Activated CD4-positive, alpha-beta T cell treated with anti-CD3 and anti-CD28 coated beads for 48 hours (primary cell): Measurements from ENCODE around the gene PALLD.

Experiments used
- DNase-seq: peaks from one replicate; pipeline ENCODE4 v3.0.0-alpha.2; 2020

Gene PALLD

DNA sequence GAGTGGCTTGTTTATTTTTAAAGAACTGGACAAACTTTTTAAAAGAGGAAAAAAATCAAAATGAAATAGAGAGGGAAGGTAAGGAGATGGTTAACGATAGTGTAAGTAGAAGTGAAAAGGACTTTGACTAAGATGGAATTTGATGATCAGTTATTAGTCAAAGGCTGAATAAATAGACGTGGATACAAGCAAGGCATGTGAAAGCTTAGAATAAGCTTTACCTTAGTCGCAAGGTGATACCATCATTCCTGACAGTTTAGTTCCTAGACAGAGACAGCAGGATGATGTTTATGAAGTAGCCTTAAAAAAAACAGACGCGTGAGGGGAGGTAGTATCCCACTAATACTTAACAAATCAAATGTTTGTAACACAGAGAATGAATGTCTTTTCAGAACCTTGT is 97.3 kb downstream of the PALLD start:
- DNase-seq = no peak

DNA sequence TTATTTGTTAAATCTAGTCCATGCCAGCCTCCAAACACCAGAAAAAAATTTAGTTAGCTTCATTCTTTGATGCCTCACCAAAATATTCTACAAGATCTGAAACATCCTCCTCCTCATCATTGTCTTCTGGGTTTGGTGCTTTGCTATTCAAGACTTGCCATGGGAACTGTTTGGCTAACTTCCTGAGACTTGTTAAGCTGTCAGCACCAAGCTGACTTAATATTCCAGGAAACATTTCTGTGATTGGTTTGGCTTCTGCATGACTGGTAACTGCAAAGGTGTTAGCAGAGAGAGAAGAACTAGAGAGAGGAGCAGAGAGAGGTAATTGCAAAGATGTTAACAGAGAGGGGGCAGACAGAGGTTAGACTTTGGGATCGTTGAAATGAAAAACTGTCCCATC is 101.3 kb downstream of the PALLD start:
- no peak for DNase-seq

DNA sequence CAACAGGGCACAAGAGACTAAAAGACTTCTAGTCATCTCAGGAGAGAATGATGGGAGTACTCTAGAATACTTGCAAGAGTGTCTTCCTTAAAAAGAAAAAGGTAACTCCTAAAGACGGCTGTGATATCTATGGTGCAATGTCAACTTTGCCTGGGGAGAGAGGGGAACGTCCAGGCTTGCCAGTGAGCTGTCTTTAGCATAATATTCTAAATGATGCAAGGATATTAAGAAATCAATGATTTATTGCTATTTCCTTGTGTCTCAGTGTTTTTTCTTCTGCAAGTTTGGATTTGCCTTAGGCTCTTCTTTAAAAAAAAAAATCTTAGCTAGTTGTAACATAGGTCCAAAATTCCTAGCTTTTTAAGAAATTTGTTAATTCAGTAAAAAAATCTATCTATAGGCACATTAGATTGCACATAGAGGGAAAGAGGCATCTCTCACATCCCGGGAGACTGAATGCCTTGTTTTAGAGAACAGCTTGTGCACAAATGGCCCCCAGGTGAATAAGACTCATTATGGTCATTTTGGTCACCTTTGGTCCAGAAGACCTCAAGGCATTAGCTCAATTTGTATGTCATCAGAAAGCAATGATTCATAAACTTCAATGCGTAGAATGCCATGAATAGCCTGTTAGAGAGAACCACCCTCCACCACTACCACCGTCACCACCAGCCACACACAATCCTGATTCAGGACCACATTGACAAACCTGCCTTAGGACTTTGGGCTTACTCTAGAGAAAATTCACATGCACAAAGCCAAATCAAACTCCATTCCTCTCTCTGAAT is 104.1 kb downstream of the PALLD start:
- no peak for DNase-seq

DNA sequence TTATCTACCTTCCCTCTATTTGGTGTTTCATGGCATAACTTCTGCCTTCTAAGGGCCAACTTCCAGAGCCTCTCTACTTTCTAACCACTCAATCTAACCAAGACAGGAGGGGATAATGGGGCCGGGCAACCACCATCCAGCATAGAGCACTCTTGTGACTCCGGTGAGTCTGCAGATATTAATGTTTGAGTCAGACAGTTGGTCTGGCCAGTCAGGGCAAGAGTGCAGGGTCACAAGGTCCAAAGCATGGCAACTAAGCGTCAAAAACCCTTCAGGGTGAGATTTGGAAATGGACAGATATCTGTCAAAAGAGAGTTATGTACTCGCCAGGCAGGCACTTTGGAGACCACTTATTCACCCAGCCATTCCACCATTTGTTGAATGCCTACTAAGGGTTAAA is 105.0 kb downstream of the PALLD start:
- no peak for DNase-seq

DNA sequence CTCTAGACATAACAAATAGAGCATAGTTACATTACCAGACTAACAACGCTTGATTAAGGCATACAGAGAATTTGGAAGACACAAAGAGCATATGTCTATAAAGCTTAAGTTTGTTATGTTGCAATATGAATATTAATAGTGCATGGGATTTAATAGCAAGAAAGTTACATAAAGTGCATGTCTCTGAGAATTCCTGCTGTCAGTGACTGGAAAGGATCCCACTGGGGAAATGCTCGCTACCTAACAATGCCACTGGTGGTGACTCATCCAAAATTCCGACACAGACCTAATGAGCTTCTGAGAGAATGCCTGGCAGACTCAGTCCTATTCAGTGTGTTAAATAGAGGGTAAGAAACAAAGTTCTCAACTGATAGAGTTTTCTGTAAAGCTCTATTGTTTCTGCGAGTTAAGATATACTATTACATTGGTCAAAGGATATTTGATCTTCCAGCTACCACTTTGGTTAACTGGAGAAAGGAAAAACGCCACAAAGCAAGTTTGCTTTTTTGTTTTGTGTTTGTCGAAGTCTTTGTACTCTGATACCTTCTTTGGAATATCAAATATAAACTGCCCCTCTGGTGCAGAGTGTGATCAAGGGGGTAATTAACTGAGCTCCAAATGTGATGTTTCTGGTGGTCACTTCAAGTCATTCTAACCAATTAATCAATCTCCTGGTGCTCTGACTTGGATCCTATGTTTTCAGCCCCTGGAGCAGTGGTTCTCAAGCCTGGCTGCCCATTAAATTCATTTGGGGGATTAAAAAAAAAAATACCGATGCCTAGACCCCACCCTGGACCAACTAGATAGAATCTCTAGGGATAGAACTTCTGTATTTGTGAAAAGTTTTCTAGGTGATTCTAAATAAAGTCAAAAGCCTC is 107.9 kb downstream of the PALLD start:
- DNase-seq = no peak

DNA sequence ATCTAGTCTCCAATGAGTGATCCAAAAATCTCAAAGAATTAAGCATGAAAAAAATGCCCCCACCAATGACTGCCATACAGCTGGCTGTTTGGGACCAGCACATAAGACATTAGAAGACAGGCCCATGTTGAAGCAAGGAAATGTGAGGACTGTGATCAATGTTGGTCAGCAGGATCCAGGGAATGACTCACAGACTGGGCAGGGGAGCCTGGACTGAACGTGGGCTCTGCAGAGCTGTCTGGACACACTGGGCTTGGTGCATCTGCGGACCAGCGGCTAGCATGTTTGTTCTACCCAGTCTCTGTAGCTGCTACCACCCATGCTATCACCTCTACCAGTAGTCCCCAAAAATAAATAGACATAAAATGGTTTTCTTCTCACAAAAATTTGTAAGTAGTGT is 108.6 kb downstream of the PALLD start:
- no peak for DNase-seq

DNA sequence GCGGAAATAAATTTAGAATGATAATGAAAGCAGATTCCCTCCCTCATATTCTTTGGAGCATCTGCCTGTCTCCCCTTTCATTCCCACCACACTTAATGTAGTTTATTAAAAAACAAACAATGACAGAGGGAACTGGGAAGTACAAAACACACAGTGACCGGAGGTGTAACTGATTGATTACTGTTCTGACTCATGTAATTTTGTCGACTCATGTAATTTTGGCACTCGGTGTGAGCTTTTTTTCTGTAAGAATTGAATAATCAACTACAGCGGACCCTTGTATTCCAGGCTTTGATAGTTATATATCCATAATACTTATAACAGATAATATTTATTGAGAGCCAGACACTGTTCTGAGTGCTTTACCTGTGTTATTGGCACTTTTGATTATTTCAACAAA is 110.4 kb downstream of the PALLD start:
- DNase-seq = no peak

DNA sequence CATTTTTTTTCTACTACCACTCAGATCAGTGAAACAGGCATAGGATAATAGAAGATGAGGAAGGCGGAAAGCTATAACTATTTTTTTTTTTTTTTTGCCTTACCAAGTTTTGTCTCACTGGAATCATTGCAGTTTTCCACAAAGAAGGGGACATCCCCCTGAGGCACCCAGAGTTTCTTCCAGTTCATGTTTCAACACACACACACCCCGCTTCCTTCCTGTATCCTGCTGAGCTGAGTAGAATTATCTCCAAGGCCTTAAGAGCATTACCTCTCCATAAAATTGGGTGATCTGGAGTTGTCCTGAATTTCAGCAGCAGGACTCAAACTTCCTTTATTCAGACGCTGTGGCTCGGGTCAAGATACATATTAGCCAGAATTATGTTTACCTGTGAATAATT is 111.9 kb downstream of the PALLD start:
- no peak for DNase-seq

DNA sequence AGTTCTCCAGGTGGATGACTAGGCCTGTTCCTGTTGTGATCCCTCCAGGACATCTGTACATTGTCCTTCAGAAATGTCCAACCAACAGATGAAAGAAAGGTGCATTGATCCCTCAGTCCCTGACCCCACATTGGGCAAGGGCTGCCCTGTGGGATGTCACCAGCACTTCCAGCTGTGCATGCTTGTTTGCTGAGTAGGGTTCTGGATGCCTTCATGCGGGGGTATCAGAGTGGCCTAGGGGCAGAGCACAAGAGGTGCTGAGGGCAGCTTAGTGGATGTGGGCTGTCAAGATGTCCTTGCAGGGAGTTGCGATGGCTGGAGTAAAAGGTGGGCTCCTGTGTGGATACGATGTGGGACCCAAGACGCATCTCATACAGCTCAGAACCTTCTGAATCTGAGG is 112.5 kb downstream of the PALLD start:
- no peak for DNase-seq

DNA sequence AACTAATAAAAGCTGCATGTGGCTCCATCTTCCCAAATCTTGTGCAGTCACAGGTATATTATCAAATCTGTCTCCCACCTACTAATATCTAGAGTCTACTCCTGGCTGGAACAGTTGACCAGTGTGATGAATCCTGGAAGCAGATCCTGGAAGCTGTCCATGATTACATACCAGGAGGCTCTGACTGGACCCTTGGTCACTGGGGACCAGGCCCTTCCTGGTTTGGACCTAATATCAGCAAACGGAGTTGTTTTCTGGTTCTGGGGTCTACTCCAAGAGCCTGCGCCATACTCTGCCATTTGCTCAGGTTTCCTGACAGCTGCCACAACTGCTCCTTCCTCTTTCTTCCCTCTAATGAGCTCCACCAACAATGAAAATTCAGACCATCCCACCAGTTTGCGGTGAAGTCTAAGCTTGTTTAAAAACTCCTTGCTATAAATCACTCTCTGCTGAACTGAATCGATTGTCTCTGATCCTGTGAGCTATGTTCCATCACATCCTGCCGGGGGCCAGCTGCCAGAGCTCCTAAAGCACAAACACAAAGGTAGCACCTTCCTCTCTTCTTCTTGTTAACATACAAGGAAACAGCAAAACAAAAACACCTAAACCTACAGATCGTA is 114.2 kb downstream of the PALLD start:
- DNase-seq = no peak

DNA sequence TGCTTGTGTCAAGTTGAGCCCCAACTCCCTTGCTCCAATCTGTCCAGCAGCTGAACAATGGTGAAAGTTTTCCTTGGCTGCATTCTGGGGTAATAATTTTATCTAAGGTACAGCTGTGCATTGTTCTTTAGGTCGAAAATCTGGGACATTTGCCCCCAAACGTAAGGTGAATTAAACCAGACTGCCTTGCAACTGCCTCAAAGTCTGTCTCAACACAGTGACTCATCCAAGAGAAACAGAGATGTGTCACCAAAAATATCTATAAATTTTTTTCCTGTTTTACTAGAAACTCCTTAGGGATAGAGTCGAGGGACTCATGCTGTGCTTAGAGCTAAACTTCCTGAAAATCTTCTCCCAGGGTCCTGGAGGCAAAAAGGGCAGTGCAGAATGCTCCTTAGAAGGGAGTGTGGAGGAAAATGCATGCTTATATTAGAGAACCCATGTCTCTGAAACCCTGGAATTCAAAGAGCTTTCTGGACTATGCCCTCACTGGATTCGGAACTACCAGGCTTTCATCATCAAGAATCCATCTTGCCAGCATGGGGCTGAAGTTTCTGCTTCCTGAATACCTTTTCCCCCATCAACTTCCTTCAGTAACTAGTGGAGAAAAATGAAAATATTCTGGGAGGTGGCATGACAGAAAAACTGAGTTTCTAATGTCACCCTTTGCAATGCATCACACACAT is 115.7 kb downstream of the PALLD start:
- DNase-seq = no peak

DNA sequence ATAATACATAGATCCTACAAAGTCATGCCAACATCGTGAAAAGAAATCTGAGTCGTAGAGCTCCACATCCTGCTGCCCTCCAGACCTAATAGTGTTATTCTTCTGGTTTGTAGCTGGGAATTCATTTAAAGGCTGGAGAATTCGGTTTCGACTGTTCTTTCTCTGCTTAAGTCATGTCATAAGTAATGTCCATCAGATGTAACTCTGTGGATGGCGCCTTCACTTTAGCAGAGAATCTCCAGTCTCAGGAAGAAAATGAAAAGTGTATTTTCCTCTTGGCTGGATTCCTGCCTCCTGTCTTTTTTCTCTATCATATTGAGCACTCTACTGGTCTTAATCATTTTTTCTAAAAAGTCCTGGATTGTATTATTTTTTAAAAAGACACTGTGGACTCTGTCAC is 117.0 kb downstream of the PALLD start:
- no peak for DNase-seq

DNA sequence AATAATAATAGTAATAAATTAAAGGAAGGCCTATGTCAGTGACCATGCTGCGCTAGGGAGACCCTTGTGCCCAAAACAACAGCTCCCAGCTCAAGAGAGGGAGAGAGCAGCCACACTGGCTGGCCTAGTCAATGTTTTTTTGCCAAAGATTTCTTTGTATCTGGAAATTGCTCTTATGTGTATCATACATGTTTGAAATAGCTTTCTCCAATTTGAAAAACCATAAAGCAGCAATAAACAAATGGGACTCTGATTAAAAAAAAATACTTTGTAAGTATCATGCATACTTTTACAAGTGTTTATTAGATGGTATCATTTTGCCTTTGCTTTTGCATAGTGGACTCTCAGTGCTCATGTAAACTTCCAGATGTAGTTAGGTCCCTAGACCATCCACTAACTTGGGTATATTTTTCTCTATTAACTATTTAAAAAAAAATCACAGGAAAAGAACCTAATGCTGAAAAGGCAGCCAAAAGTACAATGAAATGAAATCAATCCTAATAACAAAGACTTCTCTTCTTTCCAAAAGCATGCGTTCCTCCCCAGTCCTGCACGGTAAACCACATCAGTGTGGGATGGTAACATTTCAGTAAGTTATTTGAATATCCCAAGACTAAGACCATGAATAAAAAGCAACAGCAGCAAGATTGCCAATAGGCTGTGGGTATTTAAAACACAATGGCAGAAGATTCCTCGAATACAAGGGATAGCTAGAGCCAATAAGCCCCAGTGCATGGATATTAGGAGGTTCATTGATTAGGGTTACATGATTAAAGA is 117.6 kb downstream of the PALLD start:
- DNase-seq = no peak

DNA sequence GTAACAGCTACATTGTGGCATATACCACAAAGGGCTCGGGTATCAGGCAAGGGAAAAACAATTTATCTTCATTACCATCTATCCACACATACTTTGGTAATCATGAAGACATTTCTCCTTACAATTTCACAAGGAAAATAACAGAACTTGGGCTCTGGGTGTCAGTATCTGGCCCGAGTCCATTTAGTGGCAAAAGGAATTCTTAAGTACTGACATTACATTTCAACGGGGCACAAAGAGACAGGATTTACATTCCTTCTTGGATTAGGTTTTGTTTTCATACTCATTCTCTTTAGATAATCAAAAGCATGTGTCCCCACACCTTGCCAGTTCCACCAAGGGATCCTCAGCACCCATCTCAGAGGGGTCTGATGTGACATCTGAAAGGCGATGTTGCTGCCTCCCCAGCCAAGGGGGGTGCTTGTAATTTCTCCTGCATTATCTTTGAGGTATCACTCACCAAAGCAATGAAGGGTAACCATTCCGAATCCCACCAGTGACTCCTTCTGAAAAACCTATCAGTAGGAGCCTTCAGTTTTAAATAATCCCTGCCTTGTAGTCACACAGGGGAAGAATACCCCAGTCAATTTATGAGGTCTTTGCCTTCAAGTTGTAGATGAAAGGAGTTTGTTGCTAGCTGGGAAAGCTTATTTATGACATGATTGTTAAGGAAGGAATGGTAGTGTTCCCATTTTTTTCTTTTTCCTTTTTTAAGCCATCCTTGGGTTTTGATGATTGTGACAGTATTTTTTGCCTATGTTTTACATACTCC is 118.6 kb downstream of the PALLD start:
- no peak for DNase-seq

DNA sequence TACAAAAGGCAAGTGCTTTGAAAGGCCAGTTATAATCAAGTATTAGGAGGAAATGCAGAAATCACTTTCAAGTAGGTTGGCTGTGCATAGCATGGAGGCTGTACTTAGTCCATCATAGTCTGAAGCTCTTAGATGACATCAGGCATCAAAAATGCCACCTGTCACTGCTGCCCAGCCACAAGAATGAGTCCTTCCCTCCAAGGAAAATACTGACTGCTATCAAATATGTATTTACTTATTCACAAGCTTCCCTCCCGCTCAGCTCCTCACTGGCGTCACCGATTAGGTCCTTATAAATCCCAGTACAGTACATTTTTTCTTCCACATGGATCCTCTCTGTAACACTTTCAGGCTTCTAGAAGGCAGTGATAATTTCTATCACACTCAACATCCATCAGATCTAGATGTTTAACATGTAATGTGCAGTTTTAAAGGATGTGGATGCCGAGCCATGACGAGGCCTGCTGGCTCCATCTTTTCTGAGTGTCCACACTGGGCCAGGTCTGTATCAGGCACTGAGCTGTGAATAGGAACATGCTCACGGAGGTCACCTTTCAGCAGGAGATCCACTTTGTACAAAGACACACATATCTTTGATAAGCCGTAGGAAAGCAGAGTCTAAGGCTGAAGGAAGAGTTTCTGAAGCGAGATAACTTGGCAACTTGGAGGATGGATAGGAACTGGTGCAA is 121.9 kb downstream of the PALLD start:
- no peak for DNase-seq

DNA sequence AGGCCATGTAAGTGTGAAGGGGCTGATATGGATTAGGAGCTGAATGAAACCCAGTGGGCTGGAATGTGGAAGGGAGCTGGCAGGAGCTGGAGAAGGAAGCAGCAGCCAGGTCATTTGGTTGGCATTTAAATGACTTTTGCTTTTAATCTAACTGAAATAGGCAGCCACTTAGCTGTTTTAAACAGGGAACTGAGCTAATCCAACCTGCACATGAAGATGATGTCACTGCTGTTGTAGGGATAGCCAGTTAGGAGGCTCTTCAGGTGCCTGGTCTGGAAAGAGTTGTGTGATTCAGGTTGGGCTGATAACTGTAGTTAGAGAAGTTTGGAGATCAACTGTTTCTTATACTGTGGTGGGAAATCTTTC is 122.4 kb downstream of the PALLD start:
- DNase-seq = no peak

DNA sequence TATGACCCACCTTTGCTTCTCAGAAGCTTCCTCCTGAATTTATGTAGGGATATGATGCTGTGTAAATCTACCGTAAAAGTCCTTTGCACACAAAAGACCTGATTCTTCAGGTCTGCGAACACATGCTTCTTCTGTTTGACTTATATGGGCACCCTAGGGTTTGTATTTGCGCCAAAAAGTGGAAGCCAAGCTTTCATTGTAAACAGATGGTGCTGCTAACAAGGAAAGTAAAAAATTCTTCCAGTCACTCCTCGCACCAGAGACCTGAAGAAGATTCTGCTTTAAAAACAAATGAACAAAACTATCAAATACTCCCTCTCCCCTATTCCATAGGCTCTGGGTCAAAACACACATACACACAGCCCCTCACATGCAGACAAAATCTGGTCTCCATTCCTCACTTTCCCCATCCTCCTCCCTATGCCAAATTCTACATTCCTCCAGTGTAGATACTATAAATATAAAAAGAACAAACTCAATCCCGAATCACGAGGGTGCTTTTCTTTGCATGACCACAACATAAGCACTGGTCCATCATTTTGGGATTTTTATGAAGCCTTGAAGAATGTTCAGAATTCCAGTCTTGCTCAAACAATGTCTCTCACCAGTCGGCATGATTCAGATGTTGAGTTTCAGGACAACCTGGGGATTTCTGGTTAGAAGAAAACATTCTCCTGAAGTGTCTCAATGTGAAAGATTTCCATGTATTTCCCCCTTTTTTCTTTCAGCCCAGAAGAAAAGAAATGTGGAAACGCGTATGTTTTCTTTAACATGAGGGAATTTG is 125.1 kb downstream of the PALLD start:
- DNase-seq = no peak

DNA sequence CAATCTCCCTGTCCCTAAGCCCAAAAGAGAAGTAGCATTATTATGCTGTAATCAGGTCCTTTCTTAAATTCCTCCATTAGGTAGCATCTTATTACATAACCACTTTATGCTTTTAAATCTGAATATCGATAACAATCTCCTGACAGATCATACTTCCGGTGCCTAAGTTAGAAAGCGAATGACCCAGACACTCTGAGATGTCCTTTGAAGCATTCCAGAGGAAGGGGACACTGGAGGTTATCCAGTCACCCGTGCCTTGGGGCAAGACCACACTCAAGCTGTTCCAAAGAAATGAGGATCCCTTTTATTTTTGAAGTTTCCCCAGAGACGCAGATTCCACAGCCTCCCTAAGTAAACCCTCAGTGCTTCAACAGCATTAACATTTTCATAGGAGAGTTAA is 125.7 kb downstream of the PALLD start:
- no peak for DNase-seq

DNA sequence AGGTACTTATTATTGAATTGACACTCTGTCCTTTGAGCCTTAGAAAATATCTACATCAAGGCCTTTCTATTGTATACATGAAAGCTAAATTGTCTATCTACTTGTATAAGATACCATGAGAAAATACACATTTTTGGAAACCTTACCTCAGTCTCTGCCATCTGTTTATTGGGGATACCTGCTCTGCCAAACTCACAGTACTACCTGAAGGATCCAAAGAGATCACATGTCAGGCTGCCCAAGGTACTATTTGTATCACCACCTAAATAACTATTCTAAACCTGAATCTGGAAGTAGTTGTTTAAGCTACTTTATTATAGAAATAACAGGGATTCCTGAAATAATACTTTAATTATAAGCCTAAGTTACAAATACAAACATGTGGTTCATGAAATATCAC is 126.2 kb downstream of the PALLD start:
- DNase-seq = no peak

DNA sequence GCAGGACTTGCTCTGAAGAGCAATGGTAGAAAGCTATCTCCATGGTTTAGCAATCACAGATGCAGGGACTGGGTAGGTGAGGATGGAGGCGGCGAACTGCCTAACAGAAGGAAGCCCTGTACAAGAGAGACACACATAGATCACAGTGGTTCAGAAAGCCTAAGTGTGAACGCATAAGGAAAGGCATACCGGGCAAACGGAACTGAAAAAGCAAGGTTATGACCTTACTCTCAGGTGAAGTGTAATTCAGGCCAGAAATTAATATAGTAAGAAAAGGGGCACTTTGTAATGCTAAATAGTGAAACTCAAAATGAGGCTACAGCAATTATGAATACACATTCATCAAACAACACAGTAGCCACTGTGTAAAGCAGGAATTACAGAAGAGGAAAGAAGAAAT is 126.6 kb downstream of the PALLD start:
- DNase-seq = no peak
